Stimulated activated CD4-positive, alpha-beta T cell treated with anti-CD3 and anti-CD28 coated beads, TNF-alpha, amount 100 ng/mL, for 4 hours (primary cell): Measurements from ENCODE around the gene SH3TC1.

Experiments used
- DNase-seq, 3 experiments: peaks; one replicate each; pipeline ENCODE4 v3.0.0-alpha.2; 2020; ENCODE audit warnings: low read depth in 3 of 3

Gene SH3TC1

DNA sequence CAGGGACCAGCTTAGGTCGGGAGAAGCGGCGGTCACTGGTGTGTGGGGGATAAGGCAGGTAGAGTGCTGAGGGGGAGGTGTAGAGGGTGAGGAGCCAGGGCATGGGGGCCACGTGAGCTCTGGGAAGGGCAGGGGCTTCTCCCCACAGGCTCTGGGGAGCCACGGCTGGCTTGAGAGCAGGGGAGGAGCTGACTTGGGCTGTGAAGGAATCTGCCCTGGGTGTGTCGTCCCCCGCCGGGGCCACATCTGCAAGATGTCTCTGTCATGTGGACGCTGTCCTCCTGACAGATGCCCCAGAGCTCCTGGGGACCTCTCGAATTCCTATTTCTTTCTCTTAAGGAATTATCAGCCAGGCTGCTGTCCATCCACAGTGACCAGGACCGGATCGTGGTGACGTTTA lies 15.0 kb downstream of the SH3TC1 start:
- no peak for DNase-seq

DNA sequence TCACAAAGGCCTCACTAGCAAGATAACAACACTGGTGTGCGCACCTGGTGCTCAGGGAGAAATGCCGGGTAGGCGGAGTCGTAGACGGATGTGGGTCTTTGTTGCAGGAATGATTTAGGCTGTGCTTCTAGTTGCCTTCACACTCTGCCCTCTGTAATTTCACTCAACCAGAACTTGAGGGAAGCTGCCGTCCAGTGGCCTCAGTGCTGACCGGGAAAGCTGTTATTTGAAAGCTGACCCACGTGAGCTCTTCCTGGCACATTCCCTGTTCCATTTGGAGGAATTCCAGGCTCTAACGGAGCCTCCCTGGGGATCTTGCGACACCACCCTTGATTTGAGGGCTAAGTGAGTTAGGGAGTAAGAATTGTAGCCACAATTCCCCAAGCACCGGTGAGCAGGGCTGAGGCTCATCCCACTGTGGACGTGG lies 15.9 kb downstream of the SH3TC1 start:
- no peak for DNase-seq

DNA sequence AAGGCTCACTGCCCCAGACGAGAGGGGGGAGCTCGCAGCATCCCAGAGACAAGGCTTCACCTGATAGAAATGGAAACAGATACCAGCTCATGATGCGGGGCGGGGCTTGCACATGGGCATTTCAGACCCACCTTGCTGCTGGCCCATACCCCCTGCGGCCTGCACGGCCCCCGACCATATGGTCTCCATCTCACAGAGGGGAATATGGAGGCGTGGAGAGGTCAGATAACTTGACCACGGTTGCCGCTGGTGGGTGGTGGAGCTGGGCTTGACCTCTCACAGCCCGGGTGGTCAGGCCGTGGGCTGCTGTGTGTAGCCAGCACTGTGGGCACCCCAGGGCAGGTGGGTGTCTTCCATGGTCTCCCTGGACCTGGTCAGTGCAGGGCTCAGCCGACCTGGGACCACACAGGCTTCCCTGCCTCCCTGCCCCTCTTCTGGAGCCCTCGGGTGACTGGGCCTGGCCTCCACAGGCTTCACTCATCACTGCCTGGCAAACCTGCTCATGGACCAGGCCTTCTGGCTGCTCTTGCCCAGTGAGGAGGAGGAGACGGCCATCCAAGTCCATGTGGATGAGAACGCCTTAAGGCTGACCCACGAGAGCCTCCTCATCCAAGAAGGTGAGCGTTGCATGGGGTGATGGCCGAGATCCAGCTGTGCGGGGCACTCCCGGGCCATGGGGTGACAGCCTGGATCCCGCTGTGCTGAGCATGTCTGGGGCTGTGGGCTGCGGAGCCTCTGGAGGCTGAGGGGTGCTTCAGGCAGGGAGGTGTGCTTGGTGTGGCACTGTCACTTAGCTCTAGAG lies 16.8 kb downstream of the SH3TC1 start:
- DNase-seq = no peak

DNA sequence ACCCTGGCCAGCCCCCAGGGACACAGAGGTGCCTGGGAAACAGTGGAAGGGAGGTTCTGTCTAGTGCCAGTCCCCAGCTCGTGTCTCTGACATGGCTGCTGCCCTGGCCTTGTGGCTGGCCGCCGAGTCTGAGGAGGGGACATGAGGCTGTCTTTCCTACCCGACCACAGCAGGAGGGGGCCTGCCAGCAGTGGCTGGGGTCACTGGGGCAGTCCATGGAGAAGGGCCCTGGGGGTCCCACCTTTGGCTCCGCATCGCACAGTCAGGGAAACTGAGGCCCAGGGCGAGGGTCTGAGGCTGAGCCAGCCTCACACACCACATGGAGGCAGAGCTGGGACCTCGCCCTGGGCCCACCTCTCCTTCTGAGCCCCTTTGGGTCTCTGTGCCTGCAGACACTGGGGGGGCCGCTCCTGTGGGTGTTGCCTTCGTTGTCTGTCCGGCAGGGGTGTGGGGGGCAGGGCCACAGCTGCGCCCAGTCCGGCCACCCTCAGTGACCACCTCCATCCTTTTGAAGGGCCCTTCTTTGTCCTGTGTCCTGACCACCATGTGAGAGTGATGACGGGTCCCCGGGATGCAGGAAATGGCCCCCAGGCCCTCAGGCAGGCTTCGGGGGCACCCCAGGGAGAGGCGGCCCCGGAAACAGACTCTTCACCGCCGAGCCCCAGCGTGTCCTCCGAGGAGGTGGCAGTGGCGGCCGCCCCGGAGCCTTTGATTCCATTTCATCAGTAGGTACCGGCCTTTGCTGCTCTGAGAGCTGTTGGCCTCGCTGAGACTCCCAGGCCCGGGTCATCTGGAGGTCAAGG lies 17.6 kb downstream of the SH3TC1 start:
- no peak for DNase-seq

DNA sequence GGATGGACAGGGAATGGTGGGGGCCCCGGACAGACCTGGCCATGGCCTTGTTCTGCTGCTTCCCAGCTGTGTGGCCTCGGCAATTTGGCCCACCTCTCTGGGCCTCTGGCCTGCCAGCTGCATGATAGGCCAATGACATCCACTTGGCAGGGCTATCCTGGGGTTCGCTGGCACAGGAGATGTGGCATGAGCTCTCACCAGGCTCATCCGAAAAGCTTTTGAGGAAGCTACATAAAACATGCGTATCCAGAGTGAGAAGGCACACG lies 18.1 kb downstream of the SH3TC1 start:
- no peak for DNase-seq

DNA sequence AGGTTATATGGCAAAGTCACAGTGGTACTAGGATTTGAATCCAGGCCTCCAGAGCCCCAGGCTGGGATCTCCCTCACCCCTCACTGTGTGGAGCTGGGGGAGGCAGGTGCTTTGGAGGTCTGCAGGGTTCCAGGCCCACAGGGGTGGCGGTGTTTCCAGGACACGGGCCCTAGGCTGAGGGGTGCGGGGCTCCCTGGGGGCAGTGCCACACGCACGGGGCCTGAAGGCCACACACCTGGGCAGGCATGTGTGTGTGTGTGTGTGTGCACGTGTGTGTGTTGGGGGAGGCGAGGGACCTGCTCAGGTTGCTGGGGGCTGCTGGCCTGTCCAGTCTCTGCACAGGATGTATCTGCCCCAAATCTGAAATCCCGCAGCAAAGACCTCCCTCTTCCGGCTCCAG lies 18.8 kb downstream of the SH3TC1 start:
- DNase-seq = no peak

DNA sequence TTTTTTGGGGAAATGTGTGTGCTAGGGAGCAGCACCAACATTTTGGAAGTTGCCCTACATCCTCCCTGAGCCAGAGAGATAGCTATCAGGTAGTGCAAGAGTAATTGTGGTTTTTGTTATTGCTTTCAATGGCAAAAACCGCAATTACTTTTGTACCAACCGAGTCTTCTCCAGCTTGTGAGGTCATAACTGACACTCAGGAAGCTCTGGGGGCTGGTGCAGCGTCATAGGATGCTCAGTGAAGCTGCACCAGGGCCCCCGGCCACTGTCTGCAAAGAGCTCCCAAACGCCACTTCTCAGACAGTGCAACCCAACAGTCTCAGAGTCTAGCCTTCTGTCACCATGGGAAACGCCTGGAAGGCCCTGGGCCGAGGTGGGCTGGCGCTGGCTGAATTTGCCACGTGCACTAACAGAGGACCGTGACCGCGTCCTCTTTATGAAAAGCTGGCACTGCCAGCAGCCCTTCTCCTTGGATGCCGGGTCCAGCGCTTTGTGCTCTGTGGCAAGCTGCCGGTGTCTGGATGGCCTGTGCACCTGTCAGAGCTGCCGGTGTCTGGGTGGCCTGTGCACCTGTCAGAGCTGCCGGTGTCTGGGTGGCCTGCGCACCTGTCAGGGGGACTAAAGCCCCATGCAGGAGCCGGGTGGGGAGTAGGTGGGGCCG lies 19.4 kb downstream of the SH3TC1 start:
- no peak for DNase-seq

DNA sequence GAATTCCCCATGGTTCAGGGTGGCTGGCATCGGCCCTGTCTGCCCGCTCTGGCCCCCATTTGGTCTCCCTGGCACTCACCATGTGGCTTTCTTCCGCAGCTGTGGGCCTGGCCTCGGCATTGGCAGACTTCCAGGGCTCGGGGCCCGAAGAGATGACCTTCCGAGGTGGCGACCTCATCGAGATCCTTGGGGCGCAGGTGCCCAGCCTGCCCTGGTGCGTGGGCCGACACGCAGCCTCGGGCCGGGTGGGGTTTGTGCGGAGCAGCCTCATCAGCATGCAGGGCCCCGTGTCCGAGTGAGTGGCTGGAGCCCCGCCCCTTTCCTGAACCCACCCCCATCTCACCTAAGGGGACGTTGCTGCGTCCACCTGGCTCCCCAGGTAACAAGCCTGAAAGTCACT lies 20.1 kb downstream of the SH3TC1 start:
- DNase-seq = no peak

DNA sequence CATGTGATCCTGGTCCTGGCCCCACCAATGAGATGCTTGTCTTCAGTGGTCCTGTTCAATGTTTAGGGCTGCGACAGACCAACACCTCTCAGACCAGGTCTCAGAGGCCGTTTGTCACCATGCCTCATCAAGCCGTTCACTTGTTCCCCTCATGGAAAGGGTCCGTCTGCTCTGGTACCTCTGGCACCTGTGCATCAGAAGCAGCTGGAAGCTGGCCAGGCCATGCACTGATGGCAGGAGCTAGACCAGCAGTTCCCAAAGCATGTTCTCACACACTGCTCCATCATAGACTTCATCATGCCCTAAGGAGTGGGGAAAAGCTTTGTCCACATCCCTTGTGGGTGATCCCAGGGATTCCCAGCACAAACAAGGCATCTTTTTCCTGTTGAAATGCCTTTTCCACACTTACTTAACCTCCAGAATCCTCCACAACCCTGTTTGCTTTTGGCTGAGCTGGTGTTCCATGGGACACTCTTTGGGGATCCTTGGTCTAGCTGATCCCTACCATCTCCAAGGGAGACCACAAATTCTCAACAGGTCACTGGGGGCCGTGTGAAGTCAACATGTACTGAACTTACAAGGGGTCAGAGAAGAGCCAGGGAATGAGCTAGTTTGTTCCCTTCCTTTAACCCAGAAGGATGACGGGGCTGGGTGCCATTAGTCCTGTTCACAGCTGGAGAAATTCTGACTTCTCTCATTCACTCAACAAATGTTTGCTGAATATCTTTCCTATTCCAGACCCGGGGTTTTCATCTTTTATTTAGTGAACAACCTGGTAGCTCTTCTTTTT lies 21.8 kb downstream of the SH3TC1 start:
- no peak for DNase-seq

DNA sequence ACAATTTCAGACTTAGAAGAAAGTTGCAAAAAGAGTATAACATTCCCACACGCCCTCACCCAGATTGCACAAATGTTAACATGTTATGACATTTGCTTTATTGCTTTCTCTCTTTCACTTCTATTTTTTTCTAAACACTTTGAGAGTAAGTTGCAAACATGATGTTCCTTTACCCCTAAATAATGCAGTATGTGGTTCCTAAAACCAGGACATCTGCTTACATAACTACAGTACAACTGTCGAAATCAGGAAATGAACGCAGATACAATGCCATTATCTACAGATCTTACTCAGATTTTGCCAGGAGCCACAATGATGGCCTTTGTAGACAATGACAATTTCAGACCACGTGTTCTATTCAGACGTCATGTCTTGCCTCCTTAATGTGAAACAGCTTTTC lies 22.4 kb downstream of the SH3TC1 start:
- DNase-seq = no peak

DNA sequence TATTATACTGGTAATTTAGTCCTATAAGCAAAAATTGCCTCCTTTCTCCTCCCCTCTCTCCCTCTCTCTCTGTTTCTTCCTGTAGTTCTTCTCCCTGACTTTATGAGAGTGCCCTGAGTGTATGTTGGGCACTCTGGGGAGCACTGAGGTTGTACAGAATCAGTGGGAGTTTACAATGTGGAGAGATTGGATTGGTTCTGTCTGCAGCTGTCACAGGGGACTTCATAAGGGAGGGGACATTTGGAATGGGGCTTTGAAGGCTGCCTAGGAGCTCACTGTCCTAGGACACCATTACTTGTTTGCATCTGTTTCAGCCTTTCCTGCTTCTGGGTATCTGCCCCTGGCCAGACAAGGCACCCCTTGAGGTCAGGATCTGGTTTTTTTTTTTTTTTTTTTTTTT lies 22.9 kb downstream of the SH3TC1 start:
- no peak for DNase-seq

DNA sequence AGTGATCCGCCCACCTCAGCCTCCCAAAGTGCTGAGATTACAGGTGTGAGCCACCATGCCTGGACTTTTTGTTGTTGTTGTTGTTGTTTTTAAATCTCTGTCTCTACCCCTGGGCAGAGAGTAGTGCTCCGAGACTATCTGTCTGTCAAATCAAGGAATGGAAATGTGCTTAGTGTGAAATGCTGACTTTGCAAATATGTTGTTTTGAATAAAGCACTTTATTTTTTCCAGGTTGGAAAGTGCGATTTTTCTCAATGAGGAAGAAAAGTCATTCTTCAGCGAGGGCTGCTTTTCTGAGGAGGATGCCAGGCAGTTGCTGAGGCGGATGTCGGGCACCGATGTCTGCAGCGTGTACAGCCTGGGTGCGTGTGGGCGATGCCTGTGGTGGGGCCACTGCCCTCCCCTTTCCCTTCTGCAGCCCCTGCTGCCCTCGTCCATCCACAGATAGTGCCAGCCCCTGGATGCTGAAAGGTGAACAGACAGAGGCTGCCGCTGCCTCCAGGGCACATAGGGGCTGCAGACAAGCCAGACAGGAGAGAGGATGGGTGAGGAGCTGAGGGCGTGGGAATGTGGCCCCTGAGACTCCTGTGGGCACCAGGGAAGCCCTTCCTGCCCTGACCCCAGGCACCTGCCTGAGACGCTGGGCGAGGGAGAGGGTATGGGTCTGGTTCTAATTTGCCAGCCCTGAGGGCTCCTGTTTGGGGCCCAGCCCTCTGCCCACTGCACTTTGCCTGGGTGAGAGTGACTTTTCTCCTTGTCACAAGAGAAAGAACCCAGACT lies 23.7 kb downstream of the SH3TC1 start:
- no peak for DNase-seq

DNA sequence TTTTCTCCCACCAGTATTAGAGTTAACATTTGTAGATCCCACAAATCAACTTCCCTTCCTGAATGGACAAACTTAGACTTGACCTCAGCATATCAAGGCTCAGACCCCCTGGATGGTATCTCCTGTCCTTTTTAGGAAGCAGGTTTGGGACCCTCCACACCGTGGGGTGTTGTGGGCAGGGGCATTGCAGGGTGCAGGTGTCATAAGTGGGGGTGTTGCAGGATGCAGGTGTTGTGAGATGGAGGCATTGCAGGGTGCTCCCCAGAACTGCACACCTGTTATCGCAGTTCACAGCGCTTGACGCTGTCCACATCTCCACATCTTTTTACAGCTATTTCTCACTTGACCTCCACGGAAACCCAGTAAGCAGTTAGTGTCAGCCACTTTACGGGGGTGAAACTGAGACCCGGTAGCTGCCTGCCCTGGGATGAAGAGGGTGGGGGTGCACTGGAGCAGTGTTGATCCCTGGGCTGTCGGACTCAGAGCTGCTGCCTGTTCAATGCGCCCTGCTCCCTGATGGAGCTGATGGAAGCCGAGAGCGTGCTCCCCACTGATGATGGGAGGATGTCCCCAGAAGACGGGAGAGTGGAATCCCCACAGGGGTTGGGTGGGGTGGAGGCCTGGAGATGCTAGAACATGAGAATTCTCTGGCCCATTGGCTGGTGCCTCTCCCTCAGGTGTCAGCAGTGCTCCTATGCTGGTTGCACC lies 25.3 kb downstream of the SH3TC1 start:
- no peak for DNase-seq

DNA sequence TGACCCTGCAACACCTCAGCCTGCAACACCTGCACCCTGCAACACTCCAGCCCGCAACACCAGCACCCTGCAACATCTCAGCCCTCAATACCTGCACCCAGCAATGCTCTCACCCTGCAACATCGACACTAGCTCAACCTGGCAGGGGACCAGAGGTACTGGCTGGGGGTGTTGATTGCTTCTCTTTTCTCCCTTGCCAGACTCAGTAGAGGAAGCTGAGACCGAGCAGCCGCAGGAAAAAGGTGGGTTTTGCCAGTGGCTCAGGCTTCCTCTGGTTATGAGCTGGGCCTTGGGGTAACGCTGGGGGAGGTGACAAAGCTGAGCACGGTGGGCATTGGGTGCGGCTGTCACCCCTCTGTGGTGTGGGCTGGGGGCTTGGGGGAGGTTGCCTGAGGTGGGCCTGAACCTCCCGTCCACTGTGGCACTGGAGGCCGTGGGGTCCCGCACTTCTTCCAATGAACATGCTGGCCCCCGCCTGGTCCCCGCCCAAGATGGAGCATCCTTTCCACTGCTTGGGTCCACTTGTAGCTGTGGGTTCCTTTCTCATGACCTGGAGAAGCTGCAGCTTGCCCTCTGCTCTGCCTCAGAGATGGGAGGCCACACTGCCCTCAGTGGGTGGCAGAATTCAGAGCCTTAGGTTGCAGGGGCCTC lies 26.0 kb downstream of the SH3TC1 start:
- DNase-seq = no peak

DNA sequence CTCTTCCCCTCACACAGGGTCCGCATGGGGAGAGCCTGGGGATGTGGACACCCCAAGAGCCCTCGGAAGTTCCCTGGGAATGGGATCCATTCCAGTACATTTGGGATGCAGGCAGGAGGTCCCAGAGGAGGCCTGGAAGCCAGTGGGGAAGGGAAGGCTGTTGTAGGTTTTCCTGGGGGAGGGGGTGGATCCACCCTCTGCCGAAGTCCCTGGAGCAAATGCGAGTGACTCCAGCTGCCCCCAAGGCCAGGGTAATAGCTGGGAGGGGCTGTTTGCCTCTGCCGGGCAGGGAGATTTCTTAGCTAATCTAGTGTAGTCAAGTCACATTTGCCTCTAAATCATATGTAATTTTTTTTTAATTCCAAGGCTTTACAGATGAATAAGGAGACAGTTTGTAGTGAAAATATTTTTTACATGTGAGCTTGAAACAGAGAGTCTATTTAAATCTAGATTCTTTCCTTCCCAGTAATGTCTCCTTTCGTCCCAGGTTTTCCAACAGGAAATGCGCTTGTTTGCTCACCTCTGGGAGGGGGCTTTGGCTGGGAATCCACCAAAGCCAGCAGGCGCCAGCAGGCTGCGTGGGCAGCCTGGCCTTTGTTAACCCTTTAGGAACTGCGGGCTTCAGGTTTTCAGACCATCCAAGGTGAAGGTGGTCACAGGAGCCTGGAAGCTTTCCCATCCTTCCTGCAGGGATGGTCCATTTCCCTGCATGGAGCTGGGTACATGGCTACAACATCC lies 26.8 kb downstream of the SH3TC1 start:
- no peak for DNase-seq

DNA sequence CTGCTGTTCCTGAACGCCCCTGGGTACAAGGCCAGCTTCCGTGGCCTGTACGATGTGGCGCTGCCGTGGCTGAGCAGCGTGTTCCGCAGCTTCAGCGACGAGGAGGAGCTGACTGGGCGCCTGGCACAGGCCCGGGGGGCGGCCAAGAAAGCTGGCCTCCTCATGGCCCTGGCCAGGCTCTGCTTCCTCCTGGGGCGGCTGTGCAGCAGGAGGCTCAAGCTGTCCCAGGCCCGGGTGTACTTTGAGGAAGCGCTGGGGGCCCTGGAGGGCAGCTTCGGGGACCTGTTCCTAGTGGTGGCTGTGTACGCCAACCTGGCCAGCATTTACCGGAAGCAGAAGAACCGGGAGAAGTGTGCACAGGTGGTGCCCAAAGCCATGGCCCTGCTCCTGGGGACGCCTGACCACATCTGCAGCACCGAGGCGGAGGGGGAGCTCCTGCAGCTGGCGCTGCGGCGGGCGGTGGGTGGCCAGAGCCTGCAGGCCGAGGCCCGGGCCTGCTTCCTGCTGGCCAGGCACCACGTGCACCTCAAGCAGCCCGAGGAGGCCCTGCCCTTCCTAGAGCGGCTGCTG lies 28.2 kb downstream of the SH3TC1 start:
- no peak for DNase-seq

DNA sequence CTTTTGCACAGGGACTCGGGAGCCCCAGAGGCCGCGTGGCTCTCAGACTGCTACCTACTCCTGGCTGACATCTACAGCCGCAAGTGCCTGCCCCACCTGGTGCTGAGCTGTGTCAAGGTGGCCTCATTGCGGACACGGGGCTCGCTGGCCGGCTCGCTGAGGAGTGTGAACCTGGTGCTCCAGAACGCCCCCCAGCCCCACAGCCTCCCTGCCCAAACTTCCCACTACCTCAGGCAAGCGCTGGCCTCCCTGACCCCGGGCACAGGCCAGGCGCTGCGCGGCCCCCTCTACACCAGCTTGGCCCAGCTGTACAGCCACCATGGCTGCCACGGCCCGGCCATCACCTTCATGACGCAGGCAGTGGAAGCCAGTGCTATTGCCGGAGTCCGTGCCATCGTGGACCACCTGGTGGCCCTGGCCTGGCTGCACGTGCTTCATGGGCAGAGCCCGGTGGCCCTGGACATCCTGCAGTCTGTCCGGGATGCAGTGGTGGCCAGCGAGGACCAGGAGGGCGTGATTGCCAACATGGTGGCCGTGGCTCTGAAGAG lies 28.8 kb downstream of the SH3TC1 start:
- DNase-seq = no peak

DNA sequence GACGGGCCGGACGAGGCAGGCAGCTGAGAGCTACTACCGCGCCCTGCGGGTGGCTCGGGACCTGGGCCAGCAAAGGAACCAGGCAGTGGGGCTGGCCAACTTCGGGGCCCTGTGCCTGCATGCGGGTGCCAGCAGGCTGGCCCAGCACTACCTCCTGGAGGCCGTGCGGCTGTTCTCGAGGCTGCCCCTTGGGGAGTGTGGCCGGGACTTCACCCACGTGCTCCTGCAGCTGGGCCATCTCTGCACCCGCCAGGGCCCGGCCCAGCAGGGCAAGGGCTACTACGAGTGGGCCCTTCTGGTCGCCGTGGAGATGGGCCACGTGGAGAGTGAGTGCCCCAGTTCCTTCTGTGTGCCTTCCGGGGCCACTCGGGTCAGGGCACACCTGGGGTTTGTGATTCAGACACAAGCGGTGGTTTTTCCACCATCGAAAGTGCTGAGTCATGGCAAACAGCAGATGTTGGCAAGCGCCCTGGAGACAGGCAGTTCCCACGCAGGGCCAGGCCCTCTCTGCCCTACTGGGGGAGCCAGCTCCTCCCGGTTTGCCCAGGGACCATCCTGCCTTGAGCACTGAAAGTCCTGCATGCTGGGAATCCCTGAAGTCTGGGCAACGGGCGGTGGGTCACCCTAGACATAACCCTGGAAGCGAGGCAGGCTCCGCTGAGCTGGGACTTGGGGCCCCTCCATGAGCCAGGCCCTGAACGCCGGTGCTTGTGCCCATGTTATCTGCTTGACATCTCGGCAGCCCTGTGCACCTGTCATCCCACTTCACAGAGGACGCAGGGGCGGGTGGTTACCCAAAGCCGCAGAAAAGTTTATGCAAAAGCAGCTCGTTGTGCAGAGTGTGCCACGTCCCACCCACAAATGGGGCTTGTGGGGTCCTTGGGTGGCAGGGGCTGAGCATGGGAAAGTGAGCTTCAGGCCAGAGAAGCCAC lies 29.5 kb downstream of the SH3TC1 start:
- DNase-seq = peak; percentile 53 to 65 (median 59)
